Stomach smooth muscle (tissue), 2 donors: ENCODE data around the gene HTR3A.

Experiments used
- H3K27ac ChIP-seq: one replicate; pipeline ENCODE4 v1.7.0; 2013; ENCODE audit warnings: mild to moderate bottlenecking, low read length, inconsistent platforms
- H3K27me3 ChIP-seq, 2 donors: one replicate each; pipeline ENCODE4 v1.7.0; 2013; ENCODE audit warnings: low read length in 2 of 2; ENCODE audit not compliant: insufficient read depth in 2 of 2, control insufficient read depth in 1 of 2
- H3K36me3 ChIP-seq, 2 donors: one replicate each; pipeline ENCODE4 v1.7.0; 2013; ENCODE audit warnings: low read length in 2 of 2; ENCODE audit not compliant: control insufficient read depth in 2 of 2, insufficient read depth in 2 of 2
- H3K4me1 ChIP-seq: one replicate; pipeline ENCODE4 v1.7.0; 2013; ENCODE audit warnings: low read length; ENCODE audit not compliant: control insufficient read depth, insufficient read depth
- H3K4me3 ChIP-seq, 2 donors: one replicate each; pipeline ENCODE4 v1.7.0; 2013; ENCODE audit warnings: low read length in 2 of 2
- H3K9ac ChIP-seq, 2 donors: one replicate each; pipeline ENCODE4 v1.7.0; 2013; ENCODE audit warnings: low read length in 2 of 2, mild to moderate bottlenecking in 1 of 2
- H3K9me3 ChIP-seq, 2 donors: one replicate each; pipeline ENCODE4 v1.7.0; 2013; ENCODE audit warnings: low read length in 2 of 2; ENCODE audit not compliant: control insufficient read depth in 2 of 2
- donor health status: healthy.
- donor health status: Pancreatic carcinoma.

The HTR3A gene

DNA sequence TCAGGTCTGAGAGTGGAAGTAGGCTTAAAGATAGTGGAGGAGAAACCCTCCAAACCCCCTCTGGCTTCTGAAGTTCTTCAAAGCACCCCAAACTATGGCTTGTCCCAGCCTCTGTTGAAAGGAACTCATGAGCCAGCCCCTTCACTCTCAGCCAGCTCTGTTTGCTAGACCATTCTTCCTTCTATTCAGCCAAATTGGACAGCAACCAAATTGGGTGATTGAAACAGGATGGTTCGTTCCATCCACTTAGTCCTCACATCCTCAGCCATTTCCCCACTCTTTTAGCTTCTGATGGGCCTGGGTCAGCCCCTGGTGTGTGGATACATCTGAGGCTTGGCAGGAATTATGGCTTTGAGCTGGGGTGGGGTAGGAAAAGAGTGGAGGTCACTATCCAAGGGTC lies 4.5 kb downstream of the HTR3A start:
- no peak overlapping the region for H3K9ac ChIP-seq
- H3K4me1 ChIP-seq: peaks cover 3% of the 10 kb centered on the region
- no peaks in the 10 kb centered on the region for H3K9me3 ChIP-seq
- H3K36me3 ChIP-seq: no peaks in the 10 kb centered on the region
- no peak overlapping the region for H3K27ac ChIP-seq
- H3K27me3 ChIP-seq: peaks cover 9 to 14% of the 10 kb centered on the region in 2 donors
- no peak overlapping the region for H3K4me3 ChIP-seq

DNA sequence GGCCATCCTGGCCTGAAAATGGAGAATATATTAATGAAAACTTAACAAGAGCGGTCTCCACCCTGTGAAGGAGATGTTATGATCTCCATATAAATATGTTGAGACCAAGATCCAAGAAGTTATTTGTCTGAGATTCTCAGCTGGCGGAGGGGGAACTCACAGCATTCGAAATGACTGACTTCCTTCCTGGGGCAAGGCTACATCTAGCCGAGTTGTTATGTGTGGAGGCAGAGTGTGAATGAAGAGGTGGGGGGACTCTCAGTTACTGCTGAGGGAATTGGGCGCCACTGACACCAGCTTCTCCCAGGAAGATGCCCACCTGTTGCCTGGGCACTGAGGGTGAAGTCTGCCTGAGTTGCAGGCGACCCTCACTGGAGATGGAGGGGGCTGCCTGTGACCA lies 5.9 kb downstream of the HTR3A start:
- no peaks in the 10 kb centered on the region for H3K9me3 ChIP-seq
- H3K9ac ChIP-seq: no peak overlapping the region
- no peak overlapping the region for H3K4me3 ChIP-seq
- no peaks in the 10 kb centered on the region for H3K36me3 ChIP-seq
- H3K4me1 ChIP-seq: no peaks in the 10 kb centered on the region
- H3K27me3 ChIP-seq: peaks cover 5 to 9% of the 10 kb centered on the region in 2 donors
- H3K27ac ChIP-seq: no peak overlapping the region

DNA sequence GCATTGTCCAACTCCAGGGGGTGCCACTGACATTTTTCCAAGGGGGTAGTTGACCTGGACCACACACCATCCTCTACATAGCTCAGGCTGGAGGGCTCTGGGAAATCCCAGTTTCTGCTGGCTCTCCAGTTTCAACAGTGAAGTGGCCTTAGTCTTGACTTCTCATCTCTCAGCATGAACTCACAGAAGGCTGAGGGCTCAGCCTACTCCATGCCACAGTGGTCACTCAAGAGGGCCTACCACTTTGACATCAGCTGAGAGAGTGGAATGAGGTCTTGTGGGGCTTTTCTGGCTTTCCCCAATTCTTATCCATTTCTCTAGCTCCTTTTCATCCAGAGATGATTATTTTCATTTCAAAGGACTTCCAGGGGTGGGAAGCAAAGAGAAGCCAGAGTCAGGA lies 7.4 kb downstream of the HTR3A start:
- H3K27ac ChIP-seq: no peak overlapping the region
- peaks cover 3 to 17% of the 10 kb centered on the region in 2 donors for H3K27me3 ChIP-seq
- no peaks in the 10 kb centered on the region for H3K4me1 ChIP-seq
- no peaks in the 10 kb centered on the region for H3K9me3 ChIP-seq
- H3K4me3 ChIP-seq: no peak overlapping the region
- no peak overlapping the region for H3K9ac ChIP-seq
- no peaks in the 10 kb centered on the region for H3K36me3 ChIP-seq

DNA sequence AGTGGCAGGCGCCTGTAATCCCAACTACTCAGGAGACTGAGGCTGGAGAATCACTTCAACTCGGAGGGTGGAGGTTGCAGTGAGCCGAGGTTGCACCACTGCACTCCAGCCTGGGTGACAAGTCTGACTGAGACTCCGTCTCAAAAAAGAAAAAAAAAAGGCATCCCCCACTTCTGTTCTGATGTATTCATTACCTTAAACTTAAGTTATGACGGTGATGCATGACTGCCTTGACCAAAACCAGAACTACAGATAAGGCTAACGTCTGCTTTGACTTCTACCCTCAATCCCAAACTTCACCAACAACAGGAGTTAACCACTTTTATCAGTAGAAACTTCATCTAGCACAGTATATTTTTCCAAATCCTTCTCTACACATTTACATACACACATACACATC lies 9.9 kb downstream of the HTR3A start:
- Histone ChIP-seq H3K4me3 (no peak overlapping the region), H3K27ac (no peak overlapping the region), H3K27me3 (peaks cover 3 to 17% of the 10 kb centered on the region in 2 donors), H3K36me3 (no peaks in the 10 kb centered on the region), H3K4me1 (no peaks in the 10 kb centered on the region), H3K9me3 (no peaks in the 10 kb centered on the region), H3K9ac (no peak overlapping the region)

DNA sequence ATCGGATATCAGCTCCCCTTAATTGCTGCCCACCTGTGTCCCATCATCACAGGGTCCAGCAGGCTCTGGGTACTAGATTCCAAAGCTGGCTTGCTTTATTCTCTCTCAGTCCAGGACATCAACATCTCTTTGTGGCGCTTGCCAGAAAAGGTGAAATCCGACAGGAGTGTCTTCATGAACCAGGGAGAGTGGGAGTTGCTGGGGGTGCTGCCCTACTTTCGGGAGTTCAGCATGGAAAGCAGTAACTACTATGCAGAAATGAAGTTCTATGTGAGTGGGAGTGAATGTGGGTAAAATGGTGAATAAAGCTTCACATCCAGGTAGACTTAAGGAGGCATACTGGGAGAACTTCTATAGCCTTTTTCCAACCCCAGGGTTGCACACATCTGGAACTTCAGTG lies 11.0 kb downstream of the HTR3A start:
- Histone ChIP-seq H3K4me1 (no peaks in the 10 kb centered on the region), H3K27me3 (peaks cover under 1 to 12% of the 10 kb centered on the region in 2 donors), H3K9ac (no peak overlapping the region)

DNA sequence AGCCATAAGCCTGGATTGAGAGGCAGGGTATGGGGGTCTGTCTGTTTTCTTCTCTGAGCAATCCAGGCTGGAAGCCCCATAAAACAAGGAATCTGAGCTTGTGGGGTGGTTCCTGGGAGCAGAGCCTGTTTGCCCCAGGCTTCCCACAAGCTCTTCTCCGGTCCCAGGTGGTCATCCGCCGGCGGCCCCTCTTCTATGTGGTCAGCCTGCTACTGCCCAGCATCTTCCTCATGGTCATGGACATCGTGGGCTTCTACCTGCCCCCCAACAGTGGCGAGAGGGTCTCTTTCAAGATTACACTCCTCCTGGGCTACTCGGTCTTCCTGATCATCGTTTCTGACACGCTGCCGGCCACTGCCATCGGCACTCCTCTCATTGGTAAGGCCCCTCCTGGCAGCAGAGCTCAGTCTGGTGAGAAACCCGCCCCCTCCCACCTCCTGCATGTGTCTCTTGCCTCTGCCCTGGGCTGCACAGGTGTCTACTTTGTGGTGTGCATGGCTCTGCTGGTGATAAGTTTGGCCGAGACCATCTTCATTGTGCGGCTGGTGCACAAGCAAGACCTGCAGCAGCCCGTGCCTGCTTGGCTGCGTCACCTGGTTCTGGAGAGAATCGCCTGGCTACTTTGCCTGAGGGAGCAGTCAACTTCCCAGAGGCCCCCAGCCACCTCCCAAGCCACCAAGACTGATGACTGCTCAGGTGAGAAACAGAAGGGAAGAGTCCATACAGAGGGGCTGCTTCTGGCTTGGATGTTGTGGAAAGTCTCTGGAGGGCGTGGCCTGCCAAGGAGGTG lies 11.6 kb downstream of the HTR3A start:
- peaks cover 1 to 15% of the 10 kb centered on the region in 2 donors for H3K27me3 ChIP-seq
- H3K9ac ChIP-seq: no peak overlapping the region
- no peak overlapping the region for H3K27ac ChIP-seq
- no peak overlapping the region for H3K4me3 ChIP-seq
- H3K9me3 ChIP-seq: no peaks in the 10 kb centered on the region
- H3K36me3 ChIP-seq: no peaks in the 10 kb centered on the region
- no peaks in the 10 kb centered on the region for H3K4me1 ChIP-seq

More for the DNA sequence above, 11.0 kb downstream of the HTR3A start:
- Histone ChIP-seq H3K4me3 (no peak overlapping the region), H3K27ac (no peak overlapping the region), H3K36me3 (no peaks in the 10 kb centered on the region), H3K9me3 (no peaks in the 10 kb centered on the region)

DNA sequence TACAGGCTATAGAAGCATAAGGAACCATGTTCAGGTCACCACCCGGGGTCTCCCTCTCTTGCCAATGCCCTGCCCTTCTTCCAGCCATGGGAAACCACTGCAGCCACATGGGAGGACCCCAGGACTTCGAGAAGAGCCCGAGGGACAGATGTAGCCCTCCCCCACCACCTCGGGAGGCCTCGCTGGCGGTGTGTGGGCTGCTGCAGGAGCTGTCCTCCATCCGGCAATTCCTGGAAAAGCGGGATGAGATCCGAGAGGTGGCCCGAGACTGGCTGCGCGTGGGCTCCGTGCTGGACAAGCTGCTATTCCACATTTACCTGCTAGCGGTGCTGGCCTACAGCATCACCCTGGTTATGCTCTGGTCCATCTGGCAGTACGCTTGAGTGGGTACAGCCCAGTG lies 14.5 kb downstream of the HTR3A start:
- no peaks in the 10 kb centered on the region for H3K9me3 ChIP-seq
- peaks cover 6 to 25% of the 10 kb centered on the region in 2 donors for H3K27me3 ChIP-seq
- no peaks in the 10 kb centered on the region for H3K36me3 ChIP-seq
- no peak overlapping the region for H3K9ac ChIP-seq
- H3K27ac ChIP-seq: no peak overlapping the region
- H3K4me1 ChIP-seq: no peaks in the 10 kb centered on the region
- H3K4me3 ChIP-seq: no peak overlapping the region

DNA sequence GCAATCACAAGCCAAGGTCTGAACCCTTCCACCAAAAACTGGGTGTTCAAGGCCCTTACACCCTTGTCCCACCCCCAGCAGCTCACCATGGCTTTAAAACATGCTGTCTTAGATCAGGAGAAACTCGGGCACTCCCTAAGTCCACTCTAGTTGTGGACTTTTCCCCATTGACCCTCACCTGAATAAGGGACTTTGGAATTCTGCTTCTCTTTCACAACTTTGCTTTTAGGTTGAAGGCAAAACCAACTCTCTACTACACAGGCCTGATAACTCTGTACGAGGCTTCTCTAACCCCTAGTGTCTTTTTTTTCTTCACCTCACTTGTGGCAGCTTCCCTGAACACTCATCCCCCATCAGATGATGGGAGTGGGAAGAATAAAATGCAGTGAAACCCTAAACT lies 15.0 kb downstream of the HTR3A start:
- H3K9me3 ChIP-seq: no peaks in the 10 kb centered on the region
- H3K4me1 ChIP-seq: no peaks in the 10 kb centered on the region
- H3K9ac ChIP-seq: no peak overlapping the region
- peaks cover 9 to 25% of the 10 kb centered on the region in 2 donors for H3K27me3 ChIP-seq
- no peak overlapping the region for H3K27ac ChIP-seq
- H3K36me3 ChIP-seq: no peaks in the 10 kb centered on the region
- no peak overlapping the region for H3K4me3 ChIP-seq

DNA sequence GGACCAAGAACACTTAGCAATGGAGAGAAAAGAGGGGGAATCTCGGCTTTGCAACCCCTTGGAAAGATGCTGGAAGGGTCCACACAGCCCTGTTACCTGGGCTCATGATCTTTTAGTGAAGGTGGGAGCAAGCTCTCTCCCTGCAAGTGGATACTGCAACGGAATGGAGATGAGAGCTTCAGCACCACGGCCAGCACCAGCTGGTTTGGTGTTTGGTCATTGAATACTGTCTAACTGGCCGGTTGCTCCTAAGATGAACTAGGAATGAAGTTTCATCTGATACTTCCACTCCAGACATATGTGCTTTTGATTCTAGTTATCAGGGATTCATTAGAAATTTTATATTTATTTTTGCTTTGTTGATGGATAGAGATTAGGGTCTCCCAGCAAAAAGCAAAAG lies 16.3 kb downstream of the HTR3A start:
- Histone ChIP-seq H3K27ac (no peak overlapping the region), H3K27me3 (peaks cover 9 to 21% of the 10 kb centered on the region in 2 donors), H3K4me3 (no peak overlapping the region), H3K9me3 (no peaks in the 10 kb centered on the region), H3K36me3 (no peaks in the 10 kb centered on the region), H3K9ac (no peak overlapping the region), H3K4me1 (no peaks in the 10 kb centered on the region)

DNA sequence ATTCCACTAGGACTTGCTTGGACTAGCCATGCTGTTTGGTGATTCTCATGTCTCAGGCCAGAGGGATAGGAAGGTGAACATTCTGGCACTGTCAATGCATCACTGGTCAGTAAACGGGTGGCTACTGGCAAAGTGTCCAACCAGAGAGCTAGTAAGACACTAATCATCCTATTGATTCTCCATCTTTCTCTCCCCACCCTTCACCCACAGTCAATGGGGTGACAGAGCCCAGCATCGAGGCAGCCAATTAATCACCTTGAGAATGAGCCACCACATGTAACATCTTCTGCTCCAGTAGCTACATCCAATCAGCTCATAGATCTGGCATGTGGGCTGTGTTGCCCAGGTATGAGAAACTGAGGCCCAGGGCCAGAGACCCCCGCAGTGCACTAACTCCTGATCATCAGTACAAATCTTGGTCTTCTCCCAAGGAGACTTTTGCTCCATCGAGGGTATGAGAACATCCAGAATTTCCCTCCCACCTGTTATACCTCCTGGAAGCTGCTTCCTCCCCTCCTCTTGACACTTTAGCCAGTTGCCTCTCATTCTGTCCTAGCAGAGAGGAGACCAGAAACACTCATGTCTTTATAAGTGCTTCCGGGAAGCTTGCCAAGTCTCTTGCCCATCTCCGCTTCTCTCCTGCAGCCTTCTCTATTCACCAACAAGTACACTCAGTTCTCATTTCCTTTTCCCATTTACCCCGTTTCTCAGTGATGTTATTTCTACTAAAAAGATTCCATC lies 17.0 kb downstream of the HTR3A start:
- Histone ChIP-seq H3K36me3 (no peaks in the 10 kb centered on the region), H3K27me3 (peaks cover 9 to 19% of the 10 kb centered on the region in 2 donors), H3K27ac (no peak overlapping the region), H3K4me1 (no peaks in the 10 kb centered on the region), H3K4me3 (no peak overlapping the region), H3K9me3 (no peaks in the 10 kb centered on the region), H3K9ac (no peak overlapping the region)
